Muscle layer of colon (tissue), 2 donors: ENCODE results near the gene GALR3.
A peak's percentile ranks its signal among the peaks of the same experiment; 100 is the strongest.

Experiments
- H3K27ac ChIP-seq: one replicate; pipeline ENCODE4 v1.7.0; 2013; ENCODE audit warnings: low read depth, mild to moderate bottlenecking, low read length, moderate library complexity
- H3K27me3 ChIP-seq, 2 donors: one replicate each; pipeline ENCODE4 v1.7.0; 2013; ENCODE audit warnings: low read length in 2 of 2, mild to moderate bottlenecking in 2 of 2; ENCODE audit not compliant: insufficient read depth in 2 of 2, control insufficient read depth in 1 of 2
- H3K36me3 ChIP-seq: one replicate; pipeline ENCODE4 v1.7.0; 2013; ENCODE audit warnings: mild to moderate bottlenecking, low read length; ENCODE audit not compliant: insufficient read depth
- H3K4me1 ChIP-seq: one replicate; pipeline ENCODE4 v1.7.0; 2013; ENCODE audit warnings: mild to moderate bottlenecking, low read length; ENCODE audit not compliant: insufficient read depth
- H3K4me3 ChIP-seq, 2 donors: one replicate each; pipeline ENCODE4 v1.7.0; 2013; ENCODE audit warnings: low read length in 2 of 2, low read depth in 1 of 2, mild to moderate bottlenecking in 1 of 2, moderate library complexity in 1 of 2
- H3K9ac ChIP-seq: one replicate; pipeline ENCODE4 v1.7.0; 2013; ENCODE audit warnings: low read length
- H3K9me3 ChIP-seq: one replicate; pipeline ENCODE4 v1.7.0; 2013; ENCODE audit warnings: mild to moderate bottlenecking, low read length
- donor health status: abdominal sarcoma.
- donor health status: Adenocarcinoma of cecum.

The GALR3 gene

GRCh38 chr22:37816543-37817180 is 6.5 kb upstream of the GALR3 start:
- H3K4me1 ChIP-seq, result peaks cover 13% of the 10 kb centered on the region

GRCh38 chr22:37817705-37818408 is 5.3 kb upstream of the GALR3 start:
- no peaks in the 10 kb centered on the region for H3K36me3 ChIP-seq
- H3K4me3 ChIP-seq, result peak overlapping the region; percentile 54 to 66
- peaks cover 13% of the 10 kb centered on the region for H3K4me1 ChIP-seq
- H3K9me3 ChIP-seq, result no peaks in the 10 kb centered on the region
- no peak overlapping the region for H3K9ac ChIP-seq
- no peak overlapping the region for H3K27ac ChIP-seq
- peaks cover 0 to 24% of the 10 kb centered on the region in 2 donors for H3K27me3 ChIP-seq

More at GRCh38 chr22:37816543-37817180, 6.5 kb upstream of the GALR3 start:
- Histone ChIP-seq H3K4me3 (no peak overlapping the region), H3K27ac (no peak overlapping the region), H3K9ac (no peak overlapping the region), H3K36me3 (no peaks in the 10 kb centered on the region), H3K9me3 (no peaks in the 10 kb centered on the region), H3K27me3 (peaks cover 0 to 12% of the 10 kb centered on the region in 2 donors)

DNA sequence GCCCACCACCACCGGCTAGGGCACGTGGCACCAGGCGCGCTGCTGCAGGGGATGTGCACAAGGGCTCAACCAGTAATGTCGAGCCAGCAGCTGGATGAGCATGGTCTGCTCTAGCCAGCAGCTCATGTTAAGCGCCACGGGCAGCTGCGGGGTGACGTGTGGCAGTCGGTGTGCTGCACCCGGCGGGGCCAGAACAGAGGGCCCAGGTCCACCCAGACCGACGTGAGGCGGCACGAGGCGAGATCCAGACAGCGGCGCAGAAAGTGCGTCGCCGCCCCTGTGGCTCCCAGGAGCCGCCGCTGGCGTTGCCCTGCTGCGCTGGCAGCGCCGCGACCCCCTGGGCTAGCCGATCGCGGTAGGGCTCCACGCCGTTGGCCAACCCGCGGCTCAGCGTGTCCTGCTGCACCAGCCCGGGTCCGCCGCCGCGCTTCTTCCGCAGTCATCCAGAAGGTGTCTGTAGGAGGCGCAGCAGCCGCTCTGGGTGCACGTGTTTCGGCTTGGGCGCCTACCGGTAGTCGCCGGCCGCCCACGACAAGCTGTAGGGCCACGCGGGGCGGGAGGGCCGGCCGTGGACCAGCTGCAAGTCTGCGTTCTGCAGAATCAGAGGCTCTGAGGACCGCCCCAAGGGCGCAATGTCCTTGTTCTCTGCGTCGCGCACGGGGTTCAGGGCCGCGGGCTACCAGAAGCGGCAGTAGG is 4.6 kb upstream of the GALR3 start:
- H3K9me3 ChIP-seq, result no peaks in the 10 kb centered on the region
- peak overlapping the region; percentile 54 to 66 for H3K4me3 ChIP-seq
- H3K27me3 ChIP-seq, result peaks cover 0 to 31% of the 10 kb centered on the region in 2 donors
- H3K36me3 ChIP-seq, result no peaks in the 10 kb centered on the region
- peaks cover 13% of the 10 kb centered on the region for H3K4me1 ChIP-seq
- no peak overlapping the region for H3K9ac ChIP-seq
- no peak overlapping the region for H3K27ac ChIP-seq

GRCh38 chr22:37819105-37819433 is 4.1 kb upstream of the GALR3 start:
- H3K27ac ChIP-seq, result no peak overlapping the region
- H3K36me3 ChIP-seq, result no peaks in the 10 kb centered on the region
- peaks cover 0 to 35% of the 10 kb centered on the region in 2 donors for H3K27me3 ChIP-seq
- H3K9ac ChIP-seq, result no peak overlapping the region
- H3K4me3 ChIP-seq, result peak overlapping the region; percentile 54 to 66
- no peaks in the 10 kb centered on the region for H3K9me3 ChIP-seq
- peaks cover 13% of the 10 kb centered on the region for H3K4me1 ChIP-seq

DNA sequence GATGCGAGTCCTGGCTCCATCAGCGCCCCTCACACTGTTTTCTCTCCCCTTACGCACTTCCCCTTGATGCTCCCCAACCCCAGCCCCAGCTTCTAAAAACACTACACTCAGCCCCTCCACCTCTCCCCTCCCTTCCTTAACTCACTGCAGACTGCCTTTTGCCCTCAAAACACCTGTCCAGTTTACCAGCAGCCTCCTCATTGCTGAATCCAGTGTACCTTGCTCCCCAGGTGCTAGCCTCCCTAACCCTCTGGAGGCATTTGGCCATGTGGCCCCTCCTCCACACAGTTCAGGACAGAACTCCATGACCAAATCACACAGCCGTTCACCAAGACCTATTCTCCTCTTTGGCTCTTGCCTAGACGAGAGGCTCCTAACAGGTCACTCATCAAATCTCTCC is 2.8 kb upstream of the GALR3 start:
- Histone ChIP-seq H3K27me3 (peaks cover 0 to 35% of the 10 kb centered on the region in 2 donors), H3K9ac (no peak overlapping the region), H3K27ac (no peak overlapping the region), H3K4me1 (peaks cover 13% of the 10 kb centered on the region), H3K4me3 (no peak overlapping the region), H3K9me3 (no peaks in the 10 kb centered on the region), H3K36me3 (no peaks in the 10 kb centered on the region)

DNA sequence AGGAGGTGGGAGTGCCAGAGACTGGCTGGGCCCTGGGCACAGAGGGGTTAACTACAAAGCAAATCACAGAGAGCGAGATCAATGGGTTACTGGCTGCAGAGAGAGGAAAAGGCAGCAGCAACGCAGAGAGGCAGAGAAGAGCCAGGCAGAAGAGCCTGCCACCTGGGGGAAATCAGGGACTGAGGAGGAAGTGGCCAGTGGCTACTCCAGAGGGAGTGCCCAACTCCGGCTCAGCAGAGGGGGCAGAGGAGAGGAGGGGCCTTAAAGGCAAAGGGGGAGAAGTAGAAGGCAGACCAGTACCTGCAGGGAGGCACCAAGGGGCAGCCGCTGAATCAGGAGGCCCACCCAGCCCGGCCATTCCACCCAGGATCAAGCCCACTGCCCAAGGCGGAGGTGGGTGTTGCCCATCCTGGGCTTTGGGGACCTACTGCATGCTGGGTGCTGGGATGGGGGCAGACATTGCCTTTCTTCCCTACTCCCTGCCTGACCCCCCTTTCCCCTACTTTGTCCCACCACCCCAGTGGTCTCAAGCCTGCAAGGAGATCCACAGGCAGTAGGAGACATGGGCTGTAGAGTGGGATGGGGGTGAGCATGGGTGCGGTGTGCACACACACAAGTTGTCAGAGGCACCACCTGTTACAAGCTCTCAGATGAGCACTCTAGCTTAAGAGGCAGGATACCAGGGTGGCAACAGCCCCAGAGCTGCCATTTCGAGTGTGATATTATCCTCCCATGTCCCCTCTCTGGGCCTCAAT is 926 bp upstream of the GALR3 start:
- no peak overlapping the region for H3K4me3 ChIP-seq
- H3K4me1 ChIP-seq, result peaks cover 20% of the 10 kb centered on the region
- no peak overlapping the region for H3K9ac ChIP-seq
- no peaks in the 10 kb centered on the region for H3K9me3 ChIP-seq
- no peaks in the 10 kb centered on the region for H3K36me3 ChIP-seq
- H3K27ac ChIP-seq, result no peak overlapping the region
- H3K27me3 ChIP-seq, result peaks cover 0 to 35% of the 10 kb centered on the region in 2 donors

- no peak overlapping the region for H3K27ac ChIP-seq
- H3K36me3 ChIP-seq, result peaks cover 4% of the 10 kb centered on the region
- peaks cover 9% of the 10 kb centered on the region for H3K4me1 ChIP-seq
- peaks cover 0 to 30% of the 10 kb centered on the region in 2 donors for H3K27me3 ChIP-seq
- H3K9me3 ChIP-seq, result no peaks in the 10 kb centered on the region
- H3K9ac ChIP-seq, result no peak overlapping the region
- H3K4me3 ChIP-seq, result no peak overlapping the region
Observed at GRCh38 chr22:37824674-37825641, 1.8 kb downstream of the GALR3 start.

DNA sequence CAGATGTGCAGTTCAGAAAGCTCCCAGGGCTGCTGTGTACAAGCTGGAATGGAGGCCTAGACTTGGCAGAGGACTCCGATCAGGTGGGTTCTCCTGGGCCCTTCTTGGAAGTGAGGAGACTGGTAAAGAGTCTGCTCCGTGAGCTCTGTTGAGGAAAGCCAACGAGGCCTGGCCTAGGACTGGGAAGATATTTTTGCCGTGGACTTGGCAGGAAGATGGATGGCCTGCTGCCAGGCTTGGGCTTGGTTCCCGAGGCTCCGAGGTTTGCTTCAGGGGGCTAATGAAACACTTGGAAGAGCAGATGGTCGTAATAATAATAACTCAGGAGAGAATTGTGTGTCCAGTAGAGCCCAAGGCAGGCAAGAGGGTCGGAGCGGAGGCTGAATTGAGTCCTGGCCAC is 3.9 kb downstream of the GALR3 start:
- peaks cover 0 to 19% of the 10 kb centered on the region in 2 donors for H3K27me3 ChIP-seq
- H3K9ac ChIP-seq, result no peak overlapping the region
- H3K27ac ChIP-seq, result peak overlapping the region; percentile 21
- H3K9me3 ChIP-seq, result no peaks in the 10 kb centered on the region
- peaks cover 25% of the 10 kb centered on the region for H3K36me3 ChIP-seq
- H3K4me1 ChIP-seq, result peaks cover 9% of the 10 kb centered on the region
- no peak overlapping the region for H3K4me3 ChIP-seq

DNA sequence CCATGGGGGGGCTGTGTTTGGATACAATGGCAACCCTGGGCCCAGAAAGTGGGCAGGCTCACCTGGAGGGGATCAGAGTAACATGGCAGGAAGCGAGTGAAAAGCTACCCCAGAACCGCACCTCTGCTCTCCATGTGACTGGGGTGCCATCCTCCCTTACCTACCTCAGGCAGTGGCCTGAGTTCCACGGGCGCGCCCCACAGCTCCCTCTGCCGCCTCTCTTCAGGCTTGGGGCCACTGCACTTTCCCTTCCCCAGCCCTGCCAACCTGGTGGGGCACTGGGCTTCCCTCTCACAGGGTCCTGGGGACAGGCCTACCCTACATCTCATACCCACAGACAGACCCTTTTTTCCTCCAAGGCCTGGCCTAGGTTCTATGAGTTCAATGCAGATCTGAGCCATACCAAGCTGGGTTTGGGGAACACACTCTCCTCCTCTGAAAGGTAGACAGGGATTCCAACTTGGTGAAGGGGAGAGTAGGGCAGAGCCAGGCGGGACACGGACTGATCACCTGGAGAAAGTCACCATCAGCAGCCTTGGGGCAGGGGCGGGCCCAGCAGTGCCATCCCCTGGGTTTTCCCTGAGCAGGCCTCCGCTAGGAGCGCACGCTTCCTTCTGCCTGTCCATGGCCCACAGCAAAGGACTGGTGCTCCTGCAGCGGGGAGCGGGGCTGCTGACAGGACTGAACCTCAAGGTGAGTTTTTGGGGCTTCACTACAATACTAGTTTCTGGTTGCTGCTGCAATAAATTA is 7.1 kb downstream of the GALR3 start:
- Histone ChIP-seq H3K4me3 (no peak overlapping the region), H3K4me1 (peaks cover 9% of the 10 kb centered on the region), H3K9me3 (no peaks in the 10 kb centered on the region), H3K27me3 (no peaks in the 10 kb centered on the region), H3K27ac (no peak overlapping the region), H3K9ac (no peak overlapping the region), H3K36me3 (peaks cover 49% of the 10 kb centered on the region)

- Histone ChIP-seq H3K9me3 (no peaks in the 10 kb centered on the region), H3K27me3 (no peaks in the 10 kb centered on the region)
Observed at GRCh38 chr22:37831472-37831871, 8.3 kb downstream of the GALR3 start.

More at GRCh38 chr22:37831472-37831871, 8.3 kb downstream of the GALR3 start:
- Histone ChIP-seq H3K4me1 (peaks cover 9% of the 10 kb centered on the region), H3K9ac (no peak overlapping the region), H3K27ac (no peak overlapping the region), H3K4me3 (no peak overlapping the region), H3K36me3 (peaks cover 49% of the 10 kb centered on the region)
